Mucosa of rectum (tissue), 2 donors: Measurements from ENCODE around the gene DNASE1L1.
A peak's percentile ranks its signal among the peaks of the same experiment; 100 is the strongest.

Experiments
- H3K27ac ChIP-seq, 2 donors: one replicate each; pipeline ENCODE4 v1.7.0; 2013; ENCODE audit warnings: inconsistent platforms in 2 of 2, low read depth in 2 of 2, low read length in 2 of 2
- H3K27me3 ChIP-seq, 2 donors: one replicate each; pipeline ENCODE4 v1.7.0; 2013; ENCODE audit warnings: low read length in 2 of 2; ENCODE audit not compliant: control insufficient read depth in 2 of 2, insufficient read depth in 2 of 2
- H3K36me3 ChIP-seq, 2 donors: one replicate each; pipeline ENCODE4 v1.7.0; 2013; ENCODE audit warnings: low read length in 2 of 2; ENCODE audit not compliant: control insufficient read depth in 2 of 2, insufficient read depth in 2 of 2
- H3K4me1 ChIP-seq, 2 donors: one replicate each; pipeline ENCODE4 v1.7.0; 2013; ENCODE audit warnings: low read length in 2 of 2, mild to moderate bottlenecking in 1 of 2; ENCODE audit not compliant: control insufficient read depth in 2 of 2, insufficient read depth in 2 of 2
- H3K4me3 ChIP-seq, 2 donors: one replicate each; pipeline ENCODE4 v1.7.0; 2013; ENCODE audit warnings: low read length in 2 of 2
- H3K9ac ChIP-seq, 2 donors: one replicate each; pipeline ENCODE4 v1.7.0; 2013; ENCODE audit warnings: low read length in 2 of 2, low read depth in 1 of 2, mild to moderate bottlenecking in 1 of 2
- H3K9me3 ChIP-seq, 2 donors: one replicate each; pipeline ENCODE4 v1.7.0; 2013; ENCODE audit warnings: low read length in 2 of 2; ENCODE audit not compliant: control insufficient read depth in 2 of 2
- donor health status: healthy.
- donor health status: Normal muscosa, but diverticular disease.

The DNASE1L1 gene

DNA sequence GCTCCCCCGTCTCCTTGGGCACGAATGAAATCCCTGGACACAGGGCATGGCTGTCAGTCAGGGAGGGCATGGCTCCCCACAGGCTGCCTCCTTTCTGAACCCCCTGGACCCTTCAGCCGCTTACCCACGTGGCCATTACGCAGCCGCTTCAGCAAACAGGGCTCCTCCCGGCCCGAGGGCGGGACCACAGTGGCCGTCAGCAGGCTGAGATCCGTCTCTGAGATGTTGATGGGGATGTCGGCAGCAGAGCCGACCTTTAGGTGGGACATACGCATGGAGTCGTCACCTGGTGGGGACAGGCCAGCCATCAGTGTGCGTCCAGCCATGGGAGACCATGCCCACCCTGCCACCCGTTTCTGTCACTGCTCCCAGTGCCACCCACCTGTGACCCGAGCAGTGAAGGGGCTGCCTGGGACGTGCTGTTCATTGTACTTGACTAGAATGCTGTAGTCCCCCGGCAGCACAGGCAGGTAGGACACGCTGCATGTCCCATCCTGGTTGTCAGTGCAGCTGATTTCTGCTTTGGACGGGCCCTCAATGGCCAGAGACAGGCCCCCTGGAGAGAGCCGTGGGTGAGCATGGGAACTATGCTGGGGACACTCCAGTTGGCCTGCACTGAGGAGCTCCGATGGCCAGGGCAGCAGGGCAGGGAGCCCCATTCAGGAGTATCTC, 55.7 kb downstream of the DNASE1L1 start:
- no peak overlapping the region for H3K4me3 ChIP-seq
- no peaks in the 10 kb centered on the region for H3K9me3 ChIP-seq
- peaks cover 9 to 13% of the 10 kb centered on the region in 2 donors for H3K4me1 ChIP-seq
- H3K27me3 ChIP-seq = no peaks in the 10 kb centered on the region
- no peak overlapping the region for H3K27ac ChIP-seq
- no peak overlapping the region for H3K9ac ChIP-seq
- peaks cover 0 to 21% of the 10 kb centered on the region in 2 donors for H3K36me3 ChIP-seq

DNA sequence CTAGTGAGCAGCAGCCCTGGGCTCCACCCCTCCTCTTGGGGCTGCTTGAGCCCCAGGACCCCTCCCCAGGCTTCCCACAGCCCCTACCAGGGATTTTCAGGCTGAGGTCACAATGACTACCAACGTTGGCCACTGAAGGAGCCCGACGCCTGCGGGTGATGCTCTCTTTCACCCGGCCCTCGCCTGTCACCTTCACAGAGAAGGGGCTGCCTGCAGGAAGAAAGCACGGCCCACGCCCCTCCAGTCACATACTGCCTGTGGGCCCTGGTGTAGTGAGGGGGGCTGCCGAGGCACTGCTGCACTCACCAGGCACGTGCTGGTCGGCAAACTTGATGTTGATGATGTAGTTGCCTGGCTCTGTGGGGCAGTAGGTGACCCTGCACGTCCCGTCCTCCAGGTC, 56.6 kb downstream of the DNASE1L1 start:
- no peaks in the 10 kb centered on the region for H3K9me3 ChIP-seq
- peaks cover 0 to 19% of the 10 kb centered on the region in 2 donors for H3K36me3 ChIP-seq
- no peaks in the 10 kb centered on the region for H3K27me3 ChIP-seq
- H3K27ac ChIP-seq = no peak overlapping the region
- H3K4me3 ChIP-seq = no peak overlapping the region
- H3K4me1 ChIP-seq = peaks cover 9 to 13% of the 10 kb centered on the region in 2 donors
- H3K9ac ChIP-seq = no peak overlapping the region

GRCh38 chrX:154352012-154352401, 57.0 kb downstream of the DNASE1L1 start:
- H3K4me3 ChIP-seq = no peak overlapping the region
- H3K4me1 ChIP-seq = peaks cover 9 to 13% of the 10 kb centered on the region in 2 donors
- H3K9ac ChIP-seq = no peak overlapping the region
- H3K27ac ChIP-seq = peak overlapping the region; percentile 46 to 52
- peaks cover 0 to 18% of the 10 kb centered on the region in 2 donors for H3K36me3 ChIP-seq
- no peaks in the 10 kb centered on the region for H3K27me3 ChIP-seq
- H3K9me3 ChIP-seq = no peaks in the 10 kb centered on the region
